Glutamatergic neuron (in vitro differentiated cells): ENCODE results near the gene CD79A. TPM values are rescaled to one million over a fixed set of nuclear protein-coding genes. Genes with fewer than 3 reads are reported as not detected.
A peak's percentile ranks its signal among the peaks of the same experiment; 100 is the strongest.

Experiments
- DNase-seq: peaks from one replicate; pipeline ENCODE4 v3.0.0; 2022
- H3K27ac Mint-ChIP-seq: one replicate; pipeline ENCODE4 v1.8.0; 2020; ENCODE audit warnings: mild to moderate bottlenecking, mixed read lengths, inconsistent platforms; ENCODE audit not compliant: unreplicated experiment
- H3K27me3 Mint-ChIP-seq: one replicate; pipeline ENCODE4 v1.8.0; 2020; ENCODE audit warnings: mild to moderate bottlenecking, moderate library complexity, mixed read lengths, inconsistent platforms; ENCODE audit not compliant: unreplicated experiment
- H3K36me3 Mint-ChIP-seq: one replicate; pipeline ENCODE4 v1.8.0; 2020; ENCODE audit warnings: mild to moderate bottlenecking, mixed read lengths, inconsistent platforms; ENCODE audit not compliant: unreplicated experiment
- H3K4me1 Mint-ChIP-seq: one replicate; pipeline ENCODE4 v1.8.0; 2020; ENCODE audit warnings: mild to moderate bottlenecking, low read depth, mixed read lengths, inconsistent platforms; ENCODE audit not compliant: unreplicated experiment
- H3K4me3 Mint-ChIP-seq: one replicate; pipeline ENCODE4 v1.8.0; 2020; ENCODE audit warnings: mild to moderate bottlenecking, mixed read lengths, inconsistent platforms; ENCODE audit not compliant: unreplicated experiment
- H3K9me3 Mint-ChIP-seq: one replicate; pipeline ENCODE4 v1.8.0; 2020; ENCODE audit warnings: mild to moderate bottlenecking, moderate library complexity, mixed read lengths, inconsistent platforms; ENCODE audit not compliant: unreplicated experiment
- CTCF ChIP-seq: fragments of 200-600 bp; sonication (generic); IDR thresholded peaks from one replicate; pipeline ENCODE4 v1.5.0; 2021; ENCODE audit not compliant: partially characterized antibody, unreplicated experiment
- total RNA-seq: library from RNA; stranded (reverse); fragmentation: NEBNext Ultra II Directional; extraction: Animal tissue kit (Norgen Biotek cat#: 25700); gene quantifications from one replicate; pipeline ENCODE4 v1.2.1, GENCODE V29; 2021; ENCODE audit not compliant: unreplicated experiment

The CD79A gene
- total RNA-seq, 1 donor from 2014 or later = not detected

DNA sequence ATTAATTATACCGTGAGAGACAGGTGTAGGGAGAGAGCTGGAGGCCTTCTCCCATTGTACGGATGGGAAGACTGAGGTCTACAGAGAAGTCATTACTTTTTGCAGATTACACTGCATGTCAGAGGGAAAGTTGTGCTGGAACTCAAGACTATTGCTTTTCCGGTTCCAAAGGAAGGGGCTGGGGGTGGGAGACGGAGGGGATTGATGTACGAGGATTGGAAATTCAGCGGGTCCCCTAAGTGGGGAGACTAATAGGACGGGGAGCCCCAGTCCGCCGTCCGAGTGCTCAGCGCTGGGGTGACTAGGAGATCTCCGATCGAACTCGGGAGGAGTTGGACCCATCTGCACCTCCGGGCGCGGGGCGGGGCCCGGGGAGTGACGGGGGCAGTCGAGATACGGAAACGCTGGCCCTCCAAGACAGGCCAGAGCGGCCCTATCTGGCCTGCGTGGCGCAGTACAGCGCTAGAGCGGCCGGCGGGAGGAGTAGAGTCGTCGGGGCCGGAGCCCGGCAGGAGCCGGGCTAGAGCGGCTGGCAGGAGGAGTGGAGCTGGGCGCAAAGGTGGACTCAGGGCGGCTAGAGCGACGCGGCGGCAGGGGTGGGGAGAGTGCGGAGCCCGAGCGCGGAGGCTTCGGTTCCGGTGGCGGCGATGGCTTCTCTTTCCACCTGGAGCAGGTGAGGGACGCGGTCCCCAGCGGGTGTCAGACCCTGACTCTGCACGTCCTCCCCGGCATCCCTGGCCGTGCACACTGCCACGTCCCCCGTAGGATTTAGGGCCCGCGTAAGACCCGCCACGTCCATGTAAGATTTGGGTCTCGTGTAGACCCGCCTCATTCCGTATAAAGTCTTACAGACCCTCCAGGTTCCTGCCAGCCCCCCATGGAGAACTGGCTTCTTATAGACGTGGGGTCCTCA lies 7.0 kb downstream of the CD79A start:
- peaks cover 11% of the 10 kb centered on the region for H3K4me1 Mint-ChIP-seq
- peak overlapping the region; percentile 75 for H3K27ac Mint-ChIP-seq
- no peaks in the 10 kb centered on the region for H3K36me3 Mint-ChIP-seq
- H3K9me3 Mint-ChIP-seq = peaks cover 8% of the 10 kb centered on the region
- H3K4me3 Mint-ChIP-seq = peak overlapping the region; percentile 94
- DNase-seq = peak; percentile 95
- TF ChIP-seq CTCF = no peak
- H3K27me3 Mint-ChIP-seq = peaks cover 9% of the 10 kb centered on the region

DNA sequence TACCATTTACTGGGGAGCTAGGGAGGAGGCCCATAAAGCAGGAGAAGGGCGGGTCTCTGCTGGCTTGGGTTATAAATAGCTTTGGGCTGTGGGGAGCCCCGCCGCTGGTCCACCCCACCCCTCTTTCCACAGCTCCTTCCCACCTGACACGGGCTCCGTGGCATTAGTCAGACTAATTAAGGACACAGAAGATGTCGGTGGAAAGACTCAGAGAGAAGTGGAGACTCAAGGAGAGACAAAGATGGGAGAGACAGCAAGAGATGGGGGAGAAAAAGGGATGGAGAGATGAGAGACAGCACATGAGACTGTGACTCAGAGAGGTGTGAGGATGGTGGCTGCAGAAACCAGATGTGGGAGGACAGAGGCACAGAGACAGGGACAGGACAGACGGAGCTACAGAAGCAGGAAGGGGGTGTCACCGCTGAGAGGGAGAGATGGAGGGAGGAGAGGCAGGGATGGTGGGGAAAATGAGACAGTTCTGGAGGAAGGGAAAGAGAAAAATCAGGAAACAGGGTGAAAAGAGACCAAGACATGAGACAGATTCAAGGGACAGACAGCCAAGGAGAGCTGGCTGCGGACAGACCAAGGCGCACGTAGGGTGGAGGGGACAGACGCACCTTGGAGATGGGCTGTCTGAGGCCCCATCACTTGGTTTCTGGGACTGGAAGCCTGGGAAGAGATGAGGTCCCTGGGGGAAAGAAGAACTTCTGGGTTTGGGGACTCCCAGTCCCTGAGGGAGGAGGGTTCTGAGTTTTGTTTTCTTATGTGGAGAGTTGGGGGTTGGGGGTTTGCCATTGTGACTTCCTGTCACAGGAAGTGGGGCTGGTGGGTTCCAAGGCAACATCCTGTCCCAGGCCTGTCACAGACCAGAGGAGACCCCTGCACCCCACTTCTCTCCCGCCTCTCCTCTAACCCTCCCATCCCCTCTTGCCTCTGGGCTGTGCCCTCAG lies 10.0 kb downstream of the CD79A start:
- no peak overlapping the region for H3K4me3 Mint-ChIP-seq
- peak overlapping the region; percentile 28 for H3K27ac Mint-ChIP-seq
- peaks cover 12% of the 10 kb centered on the region for H3K9me3 Mint-ChIP-seq
- DNase-seq = no peak
- peaks cover 15% of the 10 kb centered on the region for H3K4me1 Mint-ChIP-seq
- TF ChIP-seq CTCF = no peak
- peaks cover 11% of the 10 kb centered on the region for H3K27me3 Mint-ChIP-seq
- H3K36me3 Mint-ChIP-seq = peaks cover 4% of the 10 kb centered on the region

DNA sequence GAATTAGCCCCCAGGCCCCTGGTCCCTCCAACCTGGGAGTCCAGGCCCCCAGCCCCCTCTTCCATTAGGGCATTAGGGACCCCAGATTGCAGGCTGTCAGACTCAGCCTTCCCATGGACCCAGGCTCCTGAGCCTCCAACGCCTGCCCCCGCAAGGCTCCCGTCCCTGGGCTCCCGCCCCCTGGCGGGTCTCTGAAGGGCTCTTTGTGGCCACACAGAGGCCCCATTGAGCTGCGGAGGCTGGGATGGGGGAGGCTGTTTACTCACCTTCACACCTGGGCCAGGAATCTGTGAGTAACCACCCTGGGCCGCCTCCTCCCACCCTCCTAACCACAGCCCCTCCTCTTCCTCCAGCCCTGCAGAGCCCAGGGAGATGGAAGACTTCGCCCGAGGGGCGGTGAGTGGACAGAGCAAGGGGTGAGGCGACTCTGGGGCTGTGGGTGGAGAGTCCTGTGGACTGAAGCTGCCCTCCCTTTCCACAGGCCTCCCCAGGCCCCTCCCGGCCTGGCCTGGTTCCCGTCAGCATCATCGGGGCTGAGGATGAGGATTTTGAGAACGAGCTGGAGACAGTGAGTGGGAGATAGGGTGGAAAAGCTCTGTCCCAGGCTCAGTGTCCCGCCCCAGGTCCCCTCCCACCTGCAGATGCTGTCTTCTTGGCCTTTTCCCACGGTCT lies 10.8 kb downstream of the CD79A start:
- Mint-ChIP-seq H3K9me3 (peaks cover 11% of the 10 kb centered on the region), H3K27ac (no peak overlapping the region), H3K36me3 (peaks cover 4% of the 10 kb centered on the region), H3K4me3 (peak overlapping the region; percentile 1), H3K4me1 (peaks cover 13% of the 10 kb centered on the region), H3K27me3 (peaks cover 6% of the 10 kb centered on the region)
- DNase-seq = no peak
- TF ChIP-seq CTCF = no peak

GRCh38 chr19:41888926-41889325 lies 11.8 kb downstream of the CD79A start:
- H3K4me1 Mint-ChIP-seq = peaks cover 11% of the 10 kb centered on the region
- no peak overlapping the region for H3K27ac Mint-ChIP-seq
- H3K4me3 Mint-ChIP-seq = no peak overlapping the region
- DNase-seq = no peak
- peaks cover 8% of the 10 kb centered on the region for H3K9me3 Mint-ChIP-seq
- peaks cover 4% of the 10 kb centered on the region for H3K36me3 Mint-ChIP-seq
- no peak for TF ChIP-seq CTCF
- peaks cover 8% of the 10 kb centered on the region for H3K27me3 Mint-ChIP-seq
